ENCODE data around the gene CETP. TPM values are rescaled to one million over a fixed set of nuclear protein-coding genes. Genes with fewer than 3 reads are reported as not detected.

Gene CETP
- total and polyA plus RNA-seq, 2 of the 13 experiments (the other 11 are each of a cell fraction or from before 2014, with no cell fraction given) = 0.31 to 9.8 TPM

- TF ChIP-seq ZNF446 (CRISPR knock-in tag; IDR thresholded peaks at IDR 0.05) (no peak), BRCA1 (CRISPR knock-in tag; IDR thresholded peaks at IDR 0.05) (no peak), FOXJ3 (CRISPR knock-in tag; IDR thresholded peaks at IDR 0.05; ENCODE audit: borderline replicate concordance) (no peak), ZSCAN30 (CRISPR knock-in tag; IDR thresholded peaks at IDR 0.05) (no peak), TSC22D2 (CRISPR knock-in tag; IDR thresholded peaks at IDR 0.05; ENCODE audit: borderline replicate concordance) (no peak), LCORL (IDR thresholded peaks at IDR 0.05) (no peak), LCORL (CRISPR knock-in tag; IDR thresholded peaks at IDR 0.05) (0 out of 2 replicates have a peak, but pooled peaks have one; percentile 5), PAWR (CRISPR knock-in tag; IDR thresholded peaks at IDR 0.05; ENCODE audit: borderline replicate concordance) (no peak), RBFOX2 (IDR thresholded peaks at IDR 0.05; ENCODE audit: low read depth, low read length) (peak; percentile 69), ZBTB4 (CRISPR knock-in tag; IDR thresholded peaks at IDR 0.05; ENCODE audit: borderline replicate concordance) (no peak), THAP11 (CRISPR knock-in tag; IDR thresholded peaks at IDR 0.05) (no peak), KLF16 (CRISPR knock-in tag; IDR thresholded peaks at IDR 0.05) (peak in 1 of 2 experiments; percentile 12; a peak in 1 of 4 replicates), MED8 (CRISPR knock-in tag; IDR thresholded peaks at IDR 0.05; ENCODE audit: insufficient replicate concordance) (no peak), POLR2A (IDR thresholded peaks at IDR 0.05; ENCODE audit: insufficient read depth in 1 of 2, low read depth in 2 of 2, low read length in 2 of 2) (peak in 1 of 2 experiments; percentile 78; a peak in 2 of 4 replicates), KLF11 (CRISPR knock-in tag; IDR thresholded peaks at IDR 0.05) (no peak), CCDC6 (CRISPR knock-in tag; IDR thresholded peaks at IDR 0.05) (no peak), ZBTB1 (CRISPR knock-in tag; IDR thresholded peaks at IDR 0.05; ENCODE audit: borderline replicate concordance) (no peak), NFE2 (CRISPR knock-in tag; IDR thresholded peaks at IDR 0.05) (no peak), SRSF9 (IDR thresholded peaks at IDR 0.05; ENCODE audit: borderline replicate concordance, insufficient read depth, low read depth, low read length, poor library complexity, severe bottlenecking) (no peak), ZNF792 (CRISPR knock-in tag; IDR thresholded peaks at IDR 0.05) (peak; percentile 28; the same call in 1 of the 2 replicates), RARG (CRISPR knock-in tag; IDR thresholded peaks at IDR 0.05; ENCODE audit: low read depth) (no peak), REPIN1 (CRISPR knock-in tag; IDR thresholded peaks at IDR 0.05; ENCODE audit: borderline replicate concordance, low read depth) (no peak), ZFX (CRISPR knock-in tag; IDR thresholded peaks at IDR 0.05; ENCODE audit: low read depth) (no peak), NFYC (CRISPR knock-in tag; IDR thresholded peaks at IDR 0.05) (0 out of 2 replicates have a peak, but pooled peaks have one; percentile 8), HNRNPK (IDR thresholded peaks at IDR 0.05; ENCODE audit: low read depth, low read length, poor library complexity, severe bottlenecking) (no peak), POLR2G (IDR thresholded peaks at IDR 0.05; ENCODE audit: low read depth, low read length) (peak; percentile 39), ZNF335 (CRISPR knock-in tag; IDR thresholded peaks at IDR 0.05) (0 out of 2 replicates have a peak, but pooled peaks have one; percentile 24)
- TF ChIP-seq, protein P1, sequence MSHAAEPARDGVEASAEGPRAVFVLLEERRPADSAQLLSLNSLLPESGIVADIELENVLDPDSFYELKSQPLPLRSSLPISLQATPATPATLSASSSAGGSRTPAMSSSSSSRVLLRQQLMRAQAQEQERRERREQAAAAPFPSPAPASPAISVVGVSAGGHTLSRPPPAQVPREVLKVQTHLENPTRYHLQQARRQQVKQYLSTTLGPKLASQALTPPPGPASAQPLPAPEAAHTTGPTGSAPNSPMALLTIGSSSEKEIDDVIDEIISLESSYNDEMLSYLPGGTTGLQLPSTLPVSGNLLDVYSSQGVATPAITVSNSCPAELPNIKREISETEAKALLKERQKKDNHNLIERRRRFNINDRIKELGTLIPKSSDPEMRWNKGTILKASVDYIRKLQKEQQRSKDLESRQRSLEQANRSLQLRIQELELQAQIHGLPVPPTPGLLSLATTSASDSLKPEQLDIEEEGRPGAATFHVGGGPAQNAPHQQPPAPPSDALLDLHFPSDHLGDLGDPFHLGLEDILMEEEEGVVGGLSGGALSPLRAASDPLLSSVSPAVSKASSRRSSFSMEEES (CRISPR knock-in tag; IDR thresholded peaks at IDR 0.05) = no peak
Measured at GRCh38 chr16:56933828-56934598, 27.7 kb upstream of the CETP start (continued).
